ENCODE measurements around the gene ATP6V0A4. TPM values are rescaled to one million over a fixed set of nuclear protein-coding genes. Genes with fewer than 3 reads are reported as not detected.

Gene ATP6V0A4
- total and polyA plus RNA-seq, 2 donors (not counting 1 experiment from before 2014, with no cell fraction given) = not detected

GRCh38 chr7:138804618-138805017, 6.6 kb upstream of the ATP6V0A4 start:
- no peaks in the 10 kb centered on the region for H3K79me2 ChIP-seq (ENCODE audit: control insufficient read depth, insufficient read depth, low read length)
- H3K27ac ChIP-seq (ENCODE audit: insufficient read depth, low read length) = no peak overlapping the region
- H3K36me3 ChIP-seq (ENCODE audit: control insufficient read depth, insufficient read depth, low read length) = no peaks in the 10 kb centered on the region
- no peak overlapping the region for H3K4me2 ChIP-seq (ENCODE audit: extremely low read depth, insufficient read depth, low read length)
- TF ChIP-seq CTCF (conservative IDR thresholded peaks at IDR 0.05 in 1 of 2, IDR thresholded peaks at IDR 0.05 in 1 of 2; ENCODE audit: low read depth in 1 of 2, low read length in 2 of 2) (no peak), EZH2 (IDR thresholded peaks at IDR 0.05; ENCODE audit: low read length, missing control alignments) (no peak)
- no peaks in the 10 kb centered on the region for H3K4me1 ChIP-seq (ENCODE audit: control insufficient read depth, extremely low read depth, insufficient read depth, low read length)
- H2AFZ ChIP-seq (ENCODE audit: low read length) = no peak overlapping the region
- no peak overlapping the region for H3K4me3 ChIP-seq (replicated peaks in 1 of 4; ENCODE audit: control extremely low read depth in 1 of 4, insufficient read depth in 1 of 4, low read depth in 3 of 4, low read length in 4 of 4)
- no peaks in the 10 kb centered on the region for H3K9me3 ChIP-seq (ENCODE audit: control insufficient read depth, insufficient read depth, low read depth, low read length)
- no peak overlapping the region for H3K9ac ChIP-seq (ENCODE audit: insufficient read depth, low read length)
- H3K27me3 ChIP-seq (ENCODE audit: control insufficient read depth, insufficient read depth, low read length) = no peaks in the 10 kb centered on the region
- no peak for DNase-seq (ENCODE audit: low read depth in 2 of 2)
- no peaks in the 10 kb centered on the region for H4K20me1 ChIP-seq (ENCODE audit: control insufficient read depth, extremely low read depth, insufficient read depth, low read length)

- Histone ChIP-seq H3K4me3 (replicated peaks in 1 of 4; ENCODE audit: control extremely low read depth in 1 of 4, insufficient read depth in 1 of 4, low read depth in 3 of 4, low read length in 4 of 4) (no peak overlapping the region), H3K79me2 (ENCODE audit: control insufficient read depth, insufficient read depth, low read length) (no peaks in the 10 kb centered on the region), H3K9ac (ENCODE audit: insufficient read depth, low read length) (no peak overlapping the region), H3K4me1 (ENCODE audit: control insufficient read depth, extremely low read depth, insufficient read depth, low read length) (no peaks in the 10 kb centered on the region), H3K27ac (ENCODE audit: insufficient read depth, low read length) (no peak overlapping the region), H2AFZ (ENCODE audit: low read length) (no peak overlapping the region), H3K9me3 (ENCODE audit: control insufficient read depth, insufficient read depth, low read depth, low read length) (no peaks in the 10 kb centered on the region), H3K36me3 (ENCODE audit: control insufficient read depth, insufficient read depth, low read length) (no peaks in the 10 kb centered on the region), H3K4me2 (ENCODE audit: extremely low read depth, insufficient read depth, low read length) (no peak overlapping the region), H3K27me3 (ENCODE audit: control insufficient read depth, insufficient read depth, low read length) (no peaks in the 10 kb centered on the region), H4K20me1 (ENCODE audit: control insufficient read depth, extremely low read depth, insufficient read depth, low read length) (no peaks in the 10 kb centered on the region)
- no peak for DNase-seq (ENCODE audit: low read depth in 2 of 2)
- no peak for TF ChIP-seq EZH2 (IDR thresholded peaks at IDR 0.05; ENCODE audit: low read length, missing control alignments)
- TF ChIP-seq CTCF (conservative IDR thresholded peaks at IDR 0.05 in 1 of 2, IDR thresholded peaks at IDR 0.05 in 1 of 2; ENCODE audit: low read depth in 1 of 2, low read length in 2 of 2) = no peak
Observed at GRCh38 chr7:138802706-138803105, 4.7 kb upstream of the ATP6V0A4 start.

GRCh38 chr7:138801256-138801655, 3.3 kb upstream of the ATP6V0A4 start:
- H3K4me3 ChIP-seq (replicated peaks in 1 of 4; ENCODE audit: control extremely low read depth in 1 of 4, insufficient read depth in 1 of 4, low read depth in 3 of 4, low read length in 4 of 4) = no peak overlapping the region
- H3K4me1 ChIP-seq (ENCODE audit: control insufficient read depth, extremely low read depth, insufficient read depth, low read length) = no peaks in the 10 kb centered on the region
- H3K36me3 ChIP-seq (ENCODE audit: control insufficient read depth, insufficient read depth, low read length) = no peaks in the 10 kb centered on the region

More at GRCh38 chr7:138801256-138801655, 3.3 kb upstream of the ATP6V0A4 start:
- Histone ChIP-seq H3K27ac (ENCODE audit: insufficient read depth, low read length) (no peak overlapping the region), H3K4me2 (ENCODE audit: extremely low read depth, insufficient read depth, low read length) (no peak overlapping the region), H3K9ac (ENCODE audit: insufficient read depth, low read length) (no peak overlapping the region), H2AFZ (ENCODE audit: low read length) (no peak overlapping the region), H3K9me3 (ENCODE audit: control insufficient read depth, insufficient read depth, low read depth, low read length) (no peaks in the 10 kb centered on the region), H4K20me1 (ENCODE audit: control insufficient read depth, extremely low read depth, insufficient read depth, low read length) (no peaks in the 10 kb centered on the region), H3K27me3 (ENCODE audit: control insufficient read depth, insufficient read depth, low read length) (no peaks in the 10 kb centered on the region), H3K79me2 (ENCODE audit: control insufficient read depth, insufficient read depth, low read length) (no peaks in the 10 kb centered on the region)
- no peak for DNase-seq (ENCODE audit: low read depth in 2 of 2)
- TF ChIP-seq EZH2 (IDR thresholded peaks at IDR 0.05; ENCODE audit: low read length, missing control alignments) (no peak), CTCF (conservative IDR thresholded peaks at IDR 0.05 in 1 of 2, IDR thresholded peaks at IDR 0.05 in 1 of 2; ENCODE audit: low read depth in 1 of 2, low read length in 2 of 2) (no peak)

All from fibroblast of lung (primary cell).